ENCODE data around the gene AIF1.
A peak's percentile ranks its signal among the peaks of the same experiment; 100 is the strongest.

Gene AIF1

DNA sequence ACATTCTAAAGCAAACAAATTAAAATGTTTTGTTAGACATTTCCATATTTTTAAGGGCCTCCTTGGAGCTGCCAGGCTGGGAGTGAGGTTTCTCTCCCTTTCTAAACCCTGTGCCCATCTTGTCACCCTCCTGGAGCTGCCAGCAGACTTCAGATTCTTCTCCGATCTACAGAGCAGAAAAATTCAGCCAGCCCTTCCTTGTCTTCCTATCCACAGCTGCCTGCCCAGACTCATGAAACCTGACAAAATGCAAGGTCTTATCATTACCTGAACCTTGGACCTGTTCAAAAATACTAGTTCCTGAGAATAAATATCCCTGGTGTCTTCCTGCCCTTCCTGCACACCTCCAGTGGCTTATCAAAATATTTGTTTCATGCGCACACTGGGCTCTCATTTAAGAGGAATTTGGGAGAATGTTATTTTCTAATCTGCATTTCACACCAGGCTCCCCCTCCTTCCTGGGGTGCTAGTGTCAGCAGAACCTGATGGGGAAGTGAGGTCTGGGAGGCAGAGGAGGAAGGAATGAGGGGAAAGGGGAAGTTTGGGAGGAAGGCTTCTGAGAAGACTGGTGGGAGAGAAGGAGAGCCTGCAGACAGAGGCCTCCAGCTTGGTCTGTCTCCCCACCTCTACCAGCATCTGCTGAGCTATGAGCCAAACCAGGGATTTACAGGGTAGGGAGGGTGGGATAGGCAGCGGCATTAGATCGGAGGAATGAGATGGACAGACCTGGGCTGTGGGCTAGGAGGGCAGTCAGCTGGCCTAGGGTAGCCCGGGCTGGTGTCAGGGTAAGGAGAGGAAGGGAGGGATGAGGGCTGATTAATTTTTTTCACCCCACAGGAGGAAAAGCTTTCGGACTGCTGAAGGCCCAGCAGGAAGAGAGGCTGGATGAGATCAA is at the start of gene AIF1:
TSS of gene AIF1 (plus strand) at position 551 of the 895 bp plus-strand sequence. CDS start at position 647, 96 bp downstream.
- ATAC-seq (ENCODE audit: low read depth), result peak; percentile 46
- H3K27ac Mint-ChIP-seq, result peak within 1 kb of the TSS; percentile 68
- H3K27me3 Mint-ChIP-seq, result no peaks in the 10 kb centered on the region
- H3K9me3 Mint-ChIP-seq, result no peaks in the 10 kb centered on the region
- no peaks in the 10 kb centered on the region for H3K36me3 Mint-ChIP-seq
- H3K4me1 Mint-ChIP-seq, result peaks cover 23% of the 10 kb centered on the region
- H3K4me3 Mint-ChIP-seq, result peak within 1 kb of the TSS; percentile 41
- no peak for DNase-seq (ENCODE audit: low spot score in 2 of 2)

DNA sequence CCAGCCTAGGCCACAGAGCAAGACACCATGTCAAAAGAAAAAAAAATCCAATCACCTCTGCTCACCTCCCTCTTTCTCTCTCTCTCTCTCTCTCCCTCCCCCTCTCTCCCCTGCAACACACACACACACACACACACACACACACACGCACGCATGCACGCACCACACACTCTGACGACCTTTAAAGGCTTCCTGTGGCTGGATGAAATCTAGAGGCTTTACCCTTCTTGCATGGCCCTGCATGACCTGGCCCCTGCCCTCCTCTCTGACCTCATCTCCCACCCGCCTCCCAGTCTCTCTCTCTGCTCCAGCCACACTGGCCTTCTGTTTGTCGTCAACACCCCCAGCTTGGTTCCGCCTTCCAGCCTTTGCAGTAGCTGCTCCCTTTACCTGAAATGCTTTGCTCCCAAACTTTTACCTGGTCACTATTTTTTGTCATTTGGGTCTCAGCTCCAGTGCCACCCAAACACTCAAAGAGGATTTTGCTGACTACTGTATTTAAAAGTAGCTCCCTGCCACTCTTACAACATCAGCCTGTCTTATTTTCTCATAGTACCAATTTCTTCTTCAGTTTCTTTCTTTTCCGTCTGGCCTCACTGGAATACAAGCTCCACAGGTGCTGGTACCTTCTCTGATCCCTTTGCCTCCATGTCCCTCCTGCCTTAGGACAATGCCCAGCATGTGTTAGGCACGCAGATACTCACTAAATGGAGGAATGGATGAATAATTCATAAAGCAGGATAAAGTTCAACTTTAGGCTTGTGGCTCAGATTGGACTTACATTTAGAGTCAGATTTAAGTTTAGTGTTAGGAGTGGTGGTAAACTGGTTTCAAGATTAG is 47.3 kb upstream of the AIF1 start:
- Mint-ChIP-seq H3K27ac (peak overlapping the region; percentile 98), H3K36me3 (peaks cover 20% of the 10 kb centered on the region), H3K27me3 (no peaks in the 10 kb centered on the region), H3K9me3 (no peaks in the 10 kb centered on the region), H3K4me1 (peaks cover 56% of the 10 kb centered on the region), H3K4me3 (peak overlapping the region; percentile 64)
- ATAC-seq (ENCODE audit: low read depth) (no peak), DNase-seq (ENCODE audit: low spot score in 2 of 2) (no peak)

DNA sequence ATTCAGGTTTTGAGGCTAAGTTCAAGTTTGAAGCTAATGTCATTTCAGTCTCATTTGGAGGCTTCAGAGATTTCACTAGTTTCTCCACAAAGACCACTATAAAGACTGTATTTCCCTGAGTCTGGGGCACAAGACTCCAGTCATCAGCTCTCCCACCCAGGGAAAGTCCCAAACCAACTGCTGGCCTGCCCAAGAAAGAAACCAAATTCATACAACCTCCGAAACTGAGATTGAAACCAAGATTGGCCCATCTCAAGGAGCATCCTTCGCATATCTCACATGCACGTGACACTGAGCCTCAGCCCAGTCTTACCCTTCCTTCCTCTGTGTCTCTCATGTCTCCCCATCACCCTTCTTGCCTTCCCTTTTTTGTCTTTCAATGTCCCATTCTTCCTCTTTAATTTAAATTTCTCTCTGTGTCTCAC is 46.5 kb upstream of the AIF1 start:
- H3K4me1 Mint-ChIP-seq, result peaks cover 59% of the 10 kb centered on the region
- H3K27ac Mint-ChIP-seq, result peak overlapping the region; percentile 98
- H3K9me3 Mint-ChIP-seq, result no peaks in the 10 kb centered on the region
- peaks cover 16% of the 10 kb centered on the region for H3K36me3 Mint-ChIP-seq
- DNase-seq (ENCODE audit: low spot score in 2 of 2) (peak; percentile 46 to 73), ATAC-seq (ENCODE audit: low read depth) (peak; percentile 79)
- H3K27me3 Mint-ChIP-seq, result no peaks in the 10 kb centered on the region
- H3K4me3 Mint-ChIP-seq, result peak overlapping the region; percentile 64

DNA sequence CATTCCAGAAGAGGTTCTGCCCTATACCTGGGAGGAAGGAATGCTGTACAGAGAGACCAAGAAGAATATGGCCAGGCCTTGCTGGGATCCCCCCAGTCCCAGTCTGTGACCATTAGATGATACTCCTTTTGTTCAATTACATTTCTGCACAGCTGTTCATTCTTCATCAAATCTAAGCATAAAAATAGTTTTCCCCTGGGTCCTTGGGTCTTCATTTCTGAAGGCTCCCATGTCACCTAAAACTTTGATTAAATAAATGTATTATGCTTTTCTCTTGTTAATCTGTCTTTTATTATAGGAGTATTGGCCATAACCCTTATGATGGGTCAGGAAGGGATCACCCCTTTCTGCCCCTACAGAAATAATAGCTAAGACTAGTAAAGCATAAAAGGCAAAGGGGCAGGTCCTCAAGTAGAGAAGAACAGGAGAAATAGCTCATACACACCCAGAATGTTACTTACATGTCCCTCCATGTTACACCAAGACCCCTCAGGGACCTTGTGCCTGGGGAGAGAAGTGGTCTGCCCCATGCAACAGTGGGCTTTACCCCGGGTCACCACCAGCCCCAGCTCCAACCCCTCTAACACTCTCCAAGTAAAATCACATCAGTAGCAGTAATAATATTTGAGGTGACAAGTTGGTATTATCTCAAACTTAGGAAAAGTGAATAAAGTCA is 45.0 kb upstream of the AIF1 start:
- H3K36me3 Mint-ChIP-seq, result peaks cover 7% of the 10 kb centered on the region
- H3K27me3 Mint-ChIP-seq, result no peaks in the 10 kb centered on the region
- H3K9me3 Mint-ChIP-seq, result no peaks in the 10 kb centered on the region
- H3K27ac Mint-ChIP-seq, result peak overlapping the region; percentile 98
- DNase-seq (ENCODE audit: low spot score in 2 of 2), result no peak
- no peak overlapping the region for H3K4me3 Mint-ChIP-seq
- peaks cover 64% of the 10 kb centered on the region for H3K4me1 Mint-ChIP-seq
- no peak for ATAC-seq (ENCODE audit: low read depth)

DNA sequence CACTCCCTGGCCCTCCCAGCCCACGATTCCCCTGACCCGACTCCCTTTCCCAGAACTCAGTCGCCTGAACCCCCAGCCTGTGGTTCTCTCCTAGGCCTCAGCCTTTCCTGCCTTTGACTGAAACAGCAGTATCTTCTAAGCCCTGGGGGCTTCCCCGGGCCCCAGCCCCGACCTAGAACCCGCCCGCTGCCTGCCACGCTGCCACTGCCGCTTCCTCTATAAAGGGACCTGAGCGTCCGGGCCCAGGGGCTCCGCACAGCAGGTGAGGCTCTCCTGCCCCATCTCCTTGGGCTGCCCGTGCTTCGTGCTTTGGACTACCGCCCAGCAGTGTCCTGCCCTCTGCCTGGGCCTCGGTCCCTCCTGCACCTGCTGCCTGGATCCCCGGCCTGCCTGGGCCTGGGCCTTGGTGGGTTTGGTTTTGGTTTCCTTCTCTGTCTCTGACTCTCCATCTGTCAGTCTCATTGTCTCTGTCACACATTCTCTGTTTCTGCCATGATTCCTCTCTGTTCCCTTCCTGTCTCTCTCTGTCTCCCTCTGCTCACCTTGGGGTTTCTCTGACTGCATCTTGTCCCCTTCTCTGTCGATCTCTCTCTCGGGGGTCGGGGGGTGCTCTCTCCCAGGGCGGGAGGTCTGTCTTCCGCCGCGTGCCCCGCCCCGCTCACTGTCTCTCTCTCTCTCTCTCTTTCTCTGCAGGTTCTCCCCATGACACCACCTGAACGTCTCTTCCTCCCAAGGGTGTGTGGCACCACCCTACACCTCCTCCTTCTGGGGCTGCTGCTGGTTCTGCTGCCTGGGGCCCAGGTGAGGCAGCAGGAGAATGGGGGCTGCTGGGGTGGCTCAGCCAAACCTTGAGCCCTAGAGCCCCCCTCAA is 42.8 kb upstream of the AIF1 start, which contains the start of gene LTA:
TSS of gene LTA (plus strand) at position 249 of the 871 bp plus-strand sequence. CDS start at position 703, 454 bp downstream.
- DNase-seq (ENCODE audit: low spot score in 2 of 2) (peak; percentile 60 to 71), ATAC-seq (ENCODE audit: low read depth) (peak; percentile 58)
- H3K4me3 Mint-ChIP-seq, result peak within 1 kb of the TSS; percentile 96
- peak within 1 kb of the TSS; percentile 95 for H3K27ac Mint-ChIP-seq
- no peaks in the 10 kb centered on the region for H3K27me3 Mint-ChIP-seq
- peaks cover 13% of the 10 kb centered on the region for H3K36me3 Mint-ChIP-seq
- peaks cover 73% of the 10 kb centered on the region for H3K4me1 Mint-ChIP-seq
- no peaks in the 10 kb centered on the region for H3K9me3 Mint-ChIP-seq

DNA sequence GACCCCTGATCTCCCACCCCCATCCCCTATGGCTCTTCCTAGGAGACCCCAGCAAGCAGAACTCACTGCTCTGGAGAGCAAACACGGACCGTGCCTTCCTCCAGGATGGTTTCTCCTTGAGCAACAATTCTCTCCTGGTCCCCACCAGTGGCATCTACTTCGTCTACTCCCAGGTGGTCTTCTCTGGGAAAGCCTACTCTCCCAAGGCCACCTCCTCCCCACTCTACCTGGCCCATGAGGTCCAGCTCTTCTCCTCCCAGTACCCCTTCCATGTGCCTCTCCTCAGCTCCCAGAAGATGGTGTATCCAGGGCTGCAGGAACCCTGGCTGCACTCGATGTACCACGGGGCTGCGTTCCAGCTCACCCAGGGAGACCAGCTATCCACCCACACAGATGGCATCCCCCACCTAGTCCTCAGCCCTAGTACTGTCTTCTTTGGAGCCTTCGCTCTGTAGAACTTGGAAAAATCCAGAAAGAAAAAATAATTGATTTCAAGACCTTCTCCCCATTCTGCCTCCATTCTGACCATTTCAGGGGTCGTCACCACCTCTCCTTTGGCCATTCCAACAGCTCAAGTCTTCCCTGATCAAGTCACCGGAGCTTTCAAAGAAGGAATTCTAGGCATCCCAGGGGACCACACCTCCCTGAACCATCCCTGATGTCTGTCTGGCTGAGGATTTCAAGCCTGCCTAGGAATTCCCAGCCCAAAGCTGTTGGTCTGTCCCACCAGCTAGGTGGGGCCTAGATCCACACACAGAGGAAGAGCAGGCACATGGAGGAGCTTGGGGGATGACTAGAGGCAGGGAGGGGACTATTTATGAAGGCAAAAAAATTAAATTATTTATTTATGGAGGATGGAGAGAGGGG is 41.6 kb upstream of the AIF1 start:
- no peaks in the 10 kb centered on the region for H3K9me3 Mint-ChIP-seq
- H3K4me1 Mint-ChIP-seq, result peaks cover 65% of the 10 kb centered on the region
- H3K27ac Mint-ChIP-seq, result peak overlapping the region; percentile 95
- no peaks in the 10 kb centered on the region for H3K27me3 Mint-ChIP-seq
- ATAC-seq (ENCODE audit: low read depth) (no peak), DNase-seq (ENCODE audit: low spot score in 2 of 2) (no peak)
- peak overlapping the region; percentile 96 for H3K4me3 Mint-ChIP-seq
- peaks cover 7% of the 10 kb centered on the region for H3K36me3 Mint-ChIP-seq

DNA sequence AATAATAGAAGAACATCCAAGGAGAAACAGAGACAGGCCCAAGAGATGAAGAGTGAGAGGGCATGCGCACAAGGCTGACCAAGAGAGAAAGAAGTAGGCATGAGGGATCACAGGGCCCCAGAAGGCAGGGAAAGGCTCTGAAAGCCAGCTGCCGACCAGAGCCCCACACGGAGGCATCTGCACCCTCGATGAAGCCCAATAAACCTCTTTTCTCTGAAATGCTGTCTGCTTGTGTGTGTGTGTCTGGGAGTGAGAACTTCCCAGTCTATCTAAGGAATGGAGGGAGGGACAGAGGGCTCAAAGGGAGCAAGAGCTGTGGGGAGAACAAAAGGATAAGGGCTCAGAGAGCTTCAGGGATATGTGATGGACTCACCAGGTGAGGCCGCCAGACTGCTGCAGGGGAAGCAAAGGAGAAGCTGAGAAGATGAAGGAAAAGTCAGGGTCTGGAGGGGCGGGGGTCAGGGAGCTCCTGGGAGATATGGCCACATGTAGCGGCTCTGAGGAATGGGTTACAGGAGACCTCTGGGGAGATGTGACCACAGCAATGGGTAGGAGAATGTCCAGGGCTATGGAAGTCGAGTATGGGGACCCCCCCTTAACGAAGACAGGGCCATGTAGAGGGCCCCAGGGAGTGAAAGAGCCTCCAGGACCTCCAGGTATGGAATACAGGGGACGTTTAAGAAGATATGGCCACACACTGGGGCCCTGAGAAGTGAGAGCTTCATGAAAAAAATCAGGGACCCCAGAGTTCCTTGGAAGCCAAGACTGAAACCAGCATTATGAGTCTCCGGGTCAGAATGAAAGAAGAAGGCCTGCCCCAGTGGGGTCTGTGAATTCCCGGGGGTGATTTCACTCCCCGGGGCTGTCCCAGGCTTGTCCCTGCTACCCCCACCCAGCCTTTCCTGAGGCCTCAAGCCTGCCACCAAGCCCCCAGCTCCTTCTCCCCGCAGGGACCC is 40.6 kb upstream of the AIF1 start:
- Mint-ChIP-seq H3K27ac (peak overlapping the region; percentile 95), H3K27me3 (no peaks in the 10 kb centered on the region), H3K4me3 (peak overlapping the region; percentile 88), H3K4me1 (peaks cover 64% of the 10 kb centered on the region), H3K36me3 (peaks cover 7% of the 10 kb centered on the region), H3K9me3 (no peaks in the 10 kb centered on the region)
- ATAC-seq (ENCODE audit: low read depth) (no peak), DNase-seq (ENCODE audit: low spot score in 2 of 2) (no peak)

DNA sequence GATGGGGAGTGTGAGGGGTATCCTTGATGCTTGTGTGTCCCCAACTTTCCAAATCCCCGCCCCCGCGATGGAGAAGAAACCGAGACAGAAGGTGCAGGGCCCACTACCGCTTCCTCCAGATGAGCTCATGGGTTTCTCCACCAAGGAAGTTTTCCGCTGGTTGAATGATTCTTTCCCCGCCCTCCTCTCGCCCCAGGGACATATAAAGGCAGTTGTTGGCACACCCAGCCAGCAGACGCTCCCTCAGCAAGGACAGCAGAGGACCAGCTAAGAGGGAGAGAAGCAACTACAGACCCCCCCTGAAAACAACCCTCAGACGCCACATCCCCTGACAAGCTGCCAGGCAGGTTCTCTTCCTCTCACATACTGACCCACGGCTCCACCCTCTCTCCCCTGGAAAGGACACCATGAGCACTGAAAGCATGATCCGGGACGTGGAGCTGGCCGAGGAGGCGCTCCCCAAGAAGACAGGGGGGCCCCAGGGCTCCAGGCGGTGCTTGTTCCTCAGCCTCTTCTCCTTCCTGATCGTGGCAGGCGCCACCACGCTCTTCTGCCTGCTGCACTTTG is 39.6 kb upstream of the AIF1 start, which contains the start of gene TNF:
TSS of gene TNF (plus strand) at position 231 of the 567 bp plus-strand sequence. CDS start at position 408, 177 bp downstream.
- Mint-ChIP-seq H3K27me3 (no peaks in the 10 kb centered on the region), H3K36me3 (peaks cover 9% of the 10 kb centered on the region), H3K4me3 (peak within 1 kb of the TSS; percentile 88), H3K4me1 (peaks cover 63% of the 10 kb centered on the region), H3K9me3 (no peaks in the 10 kb centered on the region), H3K27ac (peak within 1 kb of the TSS; percentile 95)
- ATAC-seq (ENCODE audit: low read depth) (peak; percentile 13), DNase-seq (ENCODE audit: low spot score in 2 of 2) (peak in 1 of 2 donors; percentile 29)

DNA sequence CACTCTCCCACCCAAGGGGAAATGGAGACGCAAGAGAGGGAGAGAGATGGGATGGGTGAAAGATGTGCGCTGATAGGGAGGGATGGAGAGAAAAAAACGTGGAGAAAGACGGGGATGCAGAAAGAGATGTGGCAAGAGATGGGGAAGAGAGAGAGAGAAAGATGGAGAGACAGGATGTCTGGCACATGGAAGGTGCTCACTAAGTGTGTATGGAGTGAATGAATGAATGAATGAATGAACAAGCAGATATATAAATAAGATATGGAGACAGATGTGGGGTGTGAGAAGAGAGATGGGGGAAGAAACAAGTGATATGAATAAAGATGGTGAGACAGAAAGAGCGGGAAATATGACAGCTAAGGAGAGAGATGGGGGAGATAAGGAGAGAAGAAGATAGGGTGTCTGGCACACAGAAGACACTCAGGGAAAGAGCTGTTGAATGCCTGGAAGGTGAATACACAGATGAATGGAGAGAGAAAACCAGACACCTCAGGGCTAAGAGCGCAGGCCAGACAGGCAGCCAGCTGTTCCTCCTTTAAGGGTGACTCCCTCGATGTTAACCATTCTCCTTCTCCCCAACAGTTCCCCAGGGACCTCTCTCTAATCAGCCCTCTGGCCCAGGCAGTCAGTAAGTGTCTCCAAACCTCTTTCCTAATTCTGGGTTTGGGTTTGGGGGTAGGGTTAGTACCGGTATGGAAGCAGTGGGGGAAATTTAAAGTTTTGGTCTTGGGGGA is 38.9 kb upstream of the AIF1 start:
- peak in 1 of 2 donors; percentile 30 for DNase-seq (ENCODE audit: low spot score in 2 of 2)
- H3K27ac Mint-ChIP-seq, result peak overlapping the region; percentile 95
- peaks cover 16% of the 10 kb centered on the region for H3K36me3 Mint-ChIP-seq
- peak; percentile 12 for ATAC-seq (ENCODE audit: low read depth)
- no peaks in the 10 kb centered on the region for H3K9me3 Mint-ChIP-seq
- H3K27me3 Mint-ChIP-seq, result no peaks in the 10 kb centered on the region
- H3K4me1 Mint-ChIP-seq, result peaks cover 62% of the 10 kb centered on the region
- peak overlapping the region; percentile 88 for H3K4me3 Mint-ChIP-seq

DNA sequence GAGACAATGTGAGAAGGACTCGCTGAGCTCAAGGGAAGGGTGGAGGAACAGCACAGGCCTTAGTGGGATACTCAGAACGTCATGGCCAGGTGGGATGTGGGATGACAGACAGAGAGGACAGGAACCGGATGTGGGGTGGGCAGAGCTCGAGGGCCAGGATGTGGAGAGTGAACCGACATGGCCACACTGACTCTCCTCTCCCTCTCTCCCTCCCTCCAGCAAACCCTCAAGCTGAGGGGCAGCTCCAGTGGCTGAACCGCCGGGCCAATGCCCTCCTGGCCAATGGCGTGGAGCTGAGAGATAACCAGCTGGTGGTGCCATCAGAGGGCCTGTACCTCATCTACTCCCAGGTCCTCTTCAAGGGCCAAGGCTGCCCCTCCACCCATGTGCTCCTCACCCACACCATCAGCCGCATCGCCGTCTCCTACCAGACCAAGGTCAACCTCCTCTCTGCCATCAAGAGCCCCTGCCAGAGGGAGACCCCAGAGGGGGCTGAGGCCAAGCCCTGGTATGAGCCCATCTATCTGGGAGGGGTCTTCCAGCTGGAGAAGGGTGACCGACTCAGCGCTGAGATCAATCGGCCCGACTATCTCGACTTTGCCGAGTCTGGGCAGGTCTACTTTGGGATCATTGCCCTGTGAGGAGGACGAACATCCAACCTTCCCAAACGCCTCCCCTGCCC is 38.0 kb upstream of the AIF1 start:
- H3K27me3 Mint-ChIP-seq, result no peaks in the 10 kb centered on the region
- peaks cover 55% of the 10 kb centered on the region for H3K4me1 Mint-ChIP-seq
- no peaks in the 10 kb centered on the region for H3K9me3 Mint-ChIP-seq
- H3K27ac Mint-ChIP-seq, result peak overlapping the region; percentile 95
- no peak for DNase-seq (ENCODE audit: low spot score in 2 of 2)
- H3K36me3 Mint-ChIP-seq, result peaks cover 23% of the 10 kb centered on the region
- H3K4me3 Mint-ChIP-seq, result peak overlapping the region; percentile 88
- ATAC-seq (ENCODE audit: low read depth), result no peak
